HG02981 (cell line): ENCODE measurements around the gene COL5A1.

ENCODE experiments used
- ATAC-seq: cut with Tn5 transposase; IDR thresholded peaks from one replicate; pipeline ENCODE4 v1.9.1; 2021; ENCODE audit warnings: mild to moderate bottlenecking, moderate library complexity; ENCODE audit not compliant: unreplicated experiment

COL5A1 gene

DNA sequence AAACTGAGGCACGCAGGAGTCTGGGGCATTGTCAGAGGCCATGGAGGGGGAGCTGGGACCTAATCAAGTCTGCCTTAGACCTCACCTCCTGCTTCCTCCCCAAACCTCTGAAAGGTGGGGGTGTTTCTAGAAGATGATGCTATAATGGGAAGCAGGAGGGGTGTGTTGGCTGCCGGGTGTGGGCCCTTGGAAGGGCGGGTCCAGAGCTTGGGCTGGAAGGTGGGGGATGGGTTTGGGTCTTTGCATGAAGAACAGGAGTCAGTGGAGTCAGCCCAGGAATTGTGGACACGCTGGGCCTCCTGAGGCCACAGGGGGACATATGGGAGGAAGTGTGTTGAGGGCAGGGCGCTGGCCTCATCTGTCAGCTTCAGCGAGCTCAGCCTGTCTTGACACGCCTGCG, 138.0 kb downstream of the COL5A1 start:
- ATAC-seq = no peak

DNA sequence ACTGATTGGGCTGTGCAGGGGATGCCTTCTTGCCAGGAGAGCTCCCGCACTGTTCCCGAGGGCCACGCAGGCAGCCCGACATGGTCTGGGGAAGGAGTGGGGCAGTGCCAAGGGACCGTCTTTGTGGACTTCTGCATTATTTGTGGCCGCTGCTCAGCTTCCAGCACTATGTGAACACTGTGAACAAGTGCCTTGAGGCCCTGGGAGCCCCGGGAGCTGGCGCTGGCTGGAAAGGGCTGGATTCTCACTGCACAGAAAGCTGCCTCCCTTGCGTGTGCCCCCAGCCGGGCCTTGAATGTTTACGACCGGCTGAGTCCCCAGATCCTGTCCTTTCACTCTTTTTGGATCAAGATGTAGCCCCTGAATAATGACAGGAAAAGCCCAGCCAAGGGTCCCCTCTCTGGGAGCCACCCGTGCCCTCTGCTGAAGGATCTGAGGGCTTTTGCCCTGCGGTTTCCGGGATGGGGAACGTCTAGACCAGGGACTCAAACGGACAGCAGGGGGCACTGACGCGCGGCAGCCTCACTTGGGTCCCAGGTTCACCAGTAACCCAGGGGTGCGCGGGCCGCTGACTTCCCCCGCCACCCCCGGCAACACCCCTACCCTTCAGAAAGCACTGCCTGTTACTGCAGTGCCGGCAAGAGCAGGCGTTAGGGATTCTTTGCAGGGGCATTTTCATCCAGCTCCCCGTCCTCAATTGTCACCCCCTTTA, 140.1 kb downstream of the COL5A1 start:
- ATAC-seq = no peak

DNA sequence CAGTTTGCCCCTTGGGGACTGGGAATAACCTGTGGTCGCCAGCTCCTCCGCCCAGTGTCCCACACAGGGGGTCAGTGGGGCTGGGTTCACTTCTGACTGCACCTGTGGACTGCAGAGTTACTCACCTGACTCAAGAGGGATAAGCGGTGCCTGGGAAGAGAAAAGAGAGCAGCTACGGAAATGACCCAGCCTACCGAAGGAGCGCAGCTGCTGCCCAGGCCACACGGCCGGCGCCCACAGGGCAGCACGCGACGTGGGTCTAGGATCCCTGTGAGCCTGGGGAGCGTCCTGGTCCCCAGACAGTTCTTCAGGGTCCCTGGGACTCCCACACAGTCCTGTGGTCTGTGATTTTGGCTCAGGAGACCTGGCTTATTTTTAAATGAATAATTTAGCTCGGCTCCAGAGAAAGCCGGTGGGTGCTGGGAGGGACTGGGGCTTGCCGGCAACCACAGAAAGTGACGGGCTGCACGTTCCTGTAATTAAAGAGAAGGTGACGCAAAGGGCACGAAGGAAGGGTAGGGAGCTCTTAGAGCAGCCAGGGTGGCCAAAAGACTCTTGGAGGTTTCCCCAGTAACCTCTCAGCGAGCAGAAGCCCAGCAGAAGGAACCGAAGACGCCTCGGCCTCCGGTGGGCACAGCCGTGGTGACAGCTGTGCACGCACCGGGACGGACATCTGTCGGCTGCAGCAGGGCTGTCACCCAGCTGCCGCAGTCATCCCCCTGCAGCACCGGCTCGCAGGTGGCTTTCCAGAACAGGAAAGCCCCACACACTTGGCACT, 141.5 kb downstream of the COL5A1 start:
- ATAC-seq = no peak

DNA sequence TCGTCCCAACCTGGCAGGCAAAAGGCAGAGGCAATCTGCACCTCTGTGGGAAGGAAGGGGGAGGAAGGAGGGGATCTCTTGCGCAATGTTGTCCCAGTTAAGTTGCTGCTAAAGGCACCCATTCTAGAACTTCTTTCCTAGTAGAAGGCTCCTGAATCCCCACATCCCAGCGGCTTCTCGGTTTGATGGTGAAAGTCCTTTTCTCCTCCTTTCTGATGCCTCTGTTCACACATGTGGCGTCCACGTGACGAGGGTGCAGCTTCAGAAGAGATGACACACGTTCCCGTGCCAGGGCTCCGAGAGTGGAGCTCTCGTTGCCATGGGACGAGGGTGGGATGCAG, 142.1 kb downstream of the COL5A1 start:
- ATAC-seq = no peak

DNA sequence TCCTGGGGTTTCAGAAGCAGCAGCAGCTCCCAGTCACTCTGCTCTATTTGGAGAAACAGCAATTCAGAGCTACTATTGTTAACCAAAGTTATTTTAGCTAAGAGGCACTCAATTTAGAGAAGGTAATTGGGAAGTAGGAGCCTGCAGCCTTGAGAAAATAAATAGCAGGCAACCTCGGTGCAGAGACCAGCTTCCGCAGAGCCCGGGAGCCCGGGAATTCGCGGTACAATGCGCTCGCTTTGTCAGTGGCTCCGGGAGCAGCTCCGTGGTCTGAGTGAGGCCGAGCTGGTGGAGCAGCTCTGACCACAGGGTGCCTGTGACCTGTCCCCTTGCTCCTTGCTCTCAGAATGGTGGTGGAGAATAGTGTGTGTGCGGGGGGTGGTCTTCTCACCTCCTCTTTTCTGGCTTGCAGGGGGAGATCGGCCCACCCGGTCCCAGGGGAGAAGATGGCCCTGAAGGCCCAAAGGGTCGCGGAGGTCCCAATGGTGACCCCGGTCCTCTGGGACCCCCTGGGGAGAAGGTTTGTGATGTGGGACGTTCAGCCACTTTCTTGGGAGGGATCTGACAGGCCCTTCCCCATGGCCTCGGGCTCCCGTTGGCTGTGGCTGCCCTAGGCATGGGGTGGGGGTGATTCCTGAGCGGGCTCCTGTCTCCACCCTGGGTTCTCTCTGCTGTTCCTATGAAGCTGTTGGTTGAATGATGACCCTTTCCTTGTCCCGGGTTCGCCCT, 143.1 kb downstream of the COL5A1 start:
- ATAC-seq = no peak

DNA sequence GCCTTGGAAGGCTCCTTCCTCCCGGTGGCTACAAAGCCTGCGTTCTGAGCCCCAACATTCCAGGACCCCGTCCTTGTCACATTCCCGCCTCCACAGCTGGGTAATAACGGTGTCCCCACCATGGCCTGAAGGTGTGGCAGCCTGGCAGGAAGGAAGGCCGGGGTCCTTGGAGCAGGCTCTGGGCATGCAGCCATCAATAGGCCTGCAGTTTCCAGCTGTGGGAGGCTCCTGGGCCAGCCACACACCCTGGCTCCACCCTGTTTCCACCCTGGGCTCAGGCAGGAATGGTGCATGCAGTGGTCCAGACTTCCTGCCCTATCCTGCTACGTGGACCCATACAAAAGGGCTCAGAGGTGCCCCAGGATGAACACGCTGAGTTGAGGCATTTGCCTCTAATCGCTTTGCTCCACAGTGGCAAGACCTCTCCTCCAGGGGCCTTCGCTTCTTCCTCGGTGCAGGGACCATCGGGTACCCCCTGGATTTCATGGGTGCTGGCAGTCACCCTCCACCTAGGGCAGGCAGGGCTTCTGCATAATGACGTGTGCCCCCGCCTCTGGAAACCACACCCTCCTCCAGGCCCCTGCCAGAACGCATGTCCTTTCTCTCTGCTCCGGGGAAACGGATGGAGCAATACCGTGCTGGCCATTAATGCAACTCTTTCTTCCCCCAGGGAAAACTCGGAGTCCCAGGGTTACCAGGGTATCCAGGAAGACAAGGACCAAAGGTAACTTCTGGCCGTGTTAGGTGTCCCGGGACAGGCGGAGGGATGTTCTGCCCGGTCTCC, 143.9 kb downstream of the COL5A1 start:
- no peak for ATAC-seq

DNA sequence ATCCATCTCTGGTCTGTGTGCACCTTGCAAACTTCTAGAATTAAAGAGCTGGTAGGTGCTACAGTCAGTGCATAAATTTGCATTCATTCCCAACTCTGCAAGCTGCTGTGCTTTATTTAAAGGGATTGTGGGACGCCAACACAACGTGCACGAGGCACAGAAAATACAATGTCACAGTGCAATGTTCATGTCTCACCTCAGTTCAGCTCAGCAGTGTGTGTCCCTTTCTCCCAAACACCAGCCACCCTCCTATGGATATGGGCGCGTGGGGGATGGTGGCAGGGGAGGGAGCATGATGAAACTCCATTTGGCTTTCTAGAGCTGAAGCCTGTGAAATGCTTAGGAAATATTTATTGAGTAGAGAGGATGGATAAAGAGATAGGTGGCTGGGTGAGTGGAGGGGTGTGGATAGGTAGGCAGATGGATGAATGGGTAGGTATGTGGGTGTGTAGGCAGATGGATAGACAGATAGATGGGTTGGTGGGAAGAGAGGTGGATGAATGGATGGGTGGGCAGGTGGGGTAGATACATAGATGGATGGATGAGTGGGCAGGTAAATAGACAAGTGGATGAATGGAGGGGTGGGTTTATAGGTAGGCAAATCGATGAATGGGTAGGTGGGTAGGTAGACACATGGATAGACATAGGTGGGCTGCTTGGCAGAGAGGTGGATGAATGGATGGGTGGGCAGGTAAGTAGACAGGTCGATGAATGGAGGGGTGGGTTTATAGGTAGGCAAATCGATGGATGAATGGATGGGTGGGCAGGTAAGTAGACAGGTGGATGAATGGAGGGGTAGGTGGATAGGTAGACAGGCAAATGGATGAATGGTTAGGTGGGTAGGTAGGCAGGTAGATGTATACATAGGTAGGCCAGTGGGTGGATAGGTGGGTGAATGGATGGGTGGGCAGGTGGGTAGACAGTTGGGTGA, 146.3 kb downstream of the COL5A1 start:
- ATAC-seq = no peak

DNA sequence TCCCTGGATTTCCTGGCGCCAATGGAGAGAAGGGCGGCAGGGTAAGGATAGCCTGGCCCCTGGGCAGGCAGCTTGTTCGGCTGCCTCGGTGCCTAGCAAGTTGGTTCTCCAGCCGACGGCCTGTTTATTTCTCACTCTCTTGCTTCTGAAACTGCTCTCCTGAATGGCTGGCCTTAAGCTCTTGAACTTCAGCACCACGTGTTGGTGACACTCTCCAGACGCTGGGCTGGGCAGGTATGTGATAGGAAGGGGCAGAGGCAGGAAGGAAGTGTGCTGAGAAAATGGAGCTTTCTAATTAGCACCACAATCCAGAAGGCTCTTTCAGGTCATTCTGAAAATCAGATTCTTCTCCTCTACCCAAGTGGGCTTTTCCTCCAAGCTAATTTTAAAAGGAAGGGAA, 147.6 kb downstream of the COL5A1 start:
- no peak for ATAC-seq

DNA sequence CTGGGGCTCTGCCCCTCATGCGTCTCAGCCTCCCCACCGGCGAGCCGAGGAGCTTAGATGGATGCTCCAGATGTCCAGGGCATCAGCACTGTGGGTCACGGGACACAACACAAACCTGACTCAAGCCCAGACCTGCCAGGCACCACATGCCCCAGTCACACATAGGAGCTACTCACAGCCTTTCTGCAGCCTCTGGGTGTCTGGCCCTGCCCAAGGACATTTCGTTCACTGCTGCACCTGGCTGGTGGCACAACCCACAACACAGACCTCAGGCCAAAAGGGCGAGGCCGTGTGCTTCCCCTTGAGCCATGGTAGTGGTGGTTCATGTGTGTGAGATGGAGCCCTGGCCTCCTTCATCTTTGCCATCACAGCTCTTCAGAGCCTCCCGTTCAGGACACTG, 149.4 kb downstream of the COL5A1 start:
- no peak for ATAC-seq

DNA sequence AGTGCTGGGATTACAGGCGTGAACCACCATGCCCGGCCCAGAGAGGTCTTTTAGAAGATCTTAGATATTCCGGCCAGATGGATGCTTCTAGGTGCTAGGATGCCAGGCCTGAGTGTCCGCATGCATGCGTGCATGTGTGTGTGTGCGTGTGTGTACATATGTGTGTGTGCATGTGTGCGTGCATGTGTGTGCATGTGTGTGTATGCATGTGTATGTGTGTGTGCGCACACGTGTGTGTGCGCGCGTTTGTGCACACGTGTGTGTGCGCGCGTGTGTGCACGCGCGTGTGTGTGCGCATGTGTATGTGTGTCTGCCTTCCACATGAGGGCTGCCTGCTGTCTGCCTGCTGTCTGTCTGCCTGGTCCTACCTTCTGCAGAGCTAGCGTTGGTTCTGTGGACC, 151.0 kb downstream of the COL5A1 start:
- no peak for ATAC-seq

DNA sequence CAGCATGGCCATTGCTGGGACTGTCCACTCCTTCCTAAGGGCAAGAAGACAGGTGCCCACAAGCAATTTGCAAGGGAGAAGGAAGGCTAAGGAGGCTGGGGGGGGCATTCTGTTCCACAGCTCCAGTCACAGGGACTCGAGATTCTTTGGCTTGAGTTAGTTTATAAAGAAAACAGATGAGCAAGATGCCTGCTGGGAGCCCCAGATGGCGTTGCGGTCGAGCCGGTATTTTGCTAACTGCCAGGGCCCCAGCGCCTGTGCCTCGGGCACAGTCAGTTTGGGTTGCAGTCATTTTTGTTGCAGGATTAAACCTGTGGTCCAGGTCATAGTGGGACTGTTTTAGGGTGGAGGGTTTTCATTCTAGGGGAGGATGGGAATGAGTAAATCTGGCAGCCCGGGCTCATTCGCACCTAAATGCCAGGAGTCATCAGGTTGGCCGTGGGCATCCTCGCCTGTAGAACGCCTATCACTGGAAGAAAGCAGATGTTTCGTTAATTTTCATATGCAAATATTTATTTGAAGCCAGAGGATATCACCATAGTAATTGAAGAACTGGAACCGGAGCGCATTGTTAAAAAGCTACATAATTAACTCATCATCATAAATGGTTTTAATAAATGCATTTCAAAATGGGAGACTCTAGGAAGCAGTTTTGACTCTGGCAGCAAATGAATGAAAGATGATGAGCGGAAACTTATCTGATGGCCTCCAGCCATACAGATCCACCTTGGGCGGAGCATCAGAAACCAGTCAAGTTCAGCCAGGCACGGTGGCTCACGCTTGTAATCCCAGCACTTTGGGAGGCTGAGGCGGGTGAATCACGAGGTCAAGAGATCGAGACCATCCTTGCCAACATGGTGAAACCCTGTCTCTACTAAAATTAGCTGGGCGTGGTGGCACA, 151.9 kb downstream of the COL5A1 start:
- no peak for ATAC-seq

DNA sequence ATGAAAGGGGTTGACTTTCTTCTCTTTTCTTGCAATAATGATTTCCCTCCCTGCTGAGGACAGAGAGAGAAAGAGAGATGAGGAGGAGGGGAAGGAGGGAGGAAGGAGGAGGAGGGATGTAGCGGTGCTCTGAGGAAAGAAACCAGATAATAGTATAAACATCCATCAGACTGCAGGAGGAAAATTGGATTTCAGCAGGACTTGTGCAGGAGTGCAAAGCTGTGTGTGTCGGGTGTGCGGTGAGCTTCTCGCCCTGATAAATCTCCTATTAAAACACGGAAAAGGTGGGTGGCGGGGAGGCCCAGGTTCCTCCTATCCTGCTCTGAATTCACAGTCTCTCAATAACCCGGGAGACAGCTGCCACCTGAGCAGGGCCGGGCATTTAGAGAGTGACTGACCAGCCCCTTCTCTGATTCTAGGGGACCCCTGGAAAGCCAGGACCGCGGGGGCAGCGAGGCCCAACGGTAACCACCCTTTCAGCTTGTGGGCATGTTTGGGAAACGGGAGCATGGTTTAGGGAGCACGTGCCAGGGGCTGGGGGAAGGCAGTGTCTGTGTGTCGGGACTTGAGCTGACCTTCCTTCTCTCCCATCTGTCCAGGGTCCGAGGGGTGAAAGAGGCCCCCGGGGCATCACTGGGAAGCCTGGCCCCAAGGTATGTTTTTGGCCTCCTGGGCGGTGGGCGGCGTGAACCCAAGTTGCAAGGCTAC, 153.2 kb downstream of the COL5A1 start:
- ATAC-seq = no peak

DNA sequence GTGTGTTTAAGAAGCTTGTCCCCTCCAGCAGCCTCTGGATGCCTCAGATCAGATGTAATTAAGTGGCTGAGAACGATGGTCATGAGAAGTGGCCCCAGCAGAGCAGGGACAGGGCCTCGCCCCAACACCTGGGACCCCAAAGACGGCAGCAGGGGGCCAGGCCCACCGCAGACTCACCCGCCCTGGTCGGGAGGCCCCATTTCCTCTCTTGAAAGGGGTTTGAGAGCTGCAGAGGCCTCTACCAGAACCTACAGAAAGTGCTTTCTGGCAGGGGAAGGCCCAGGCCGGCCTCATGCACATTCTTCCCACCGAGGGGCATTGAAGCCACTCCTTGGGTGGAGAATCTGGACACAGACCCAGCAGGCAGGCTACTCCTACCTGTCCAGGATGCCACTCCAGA, 153.8 kb downstream of the COL5A1 start:
- no peak for ATAC-seq

DNA sequence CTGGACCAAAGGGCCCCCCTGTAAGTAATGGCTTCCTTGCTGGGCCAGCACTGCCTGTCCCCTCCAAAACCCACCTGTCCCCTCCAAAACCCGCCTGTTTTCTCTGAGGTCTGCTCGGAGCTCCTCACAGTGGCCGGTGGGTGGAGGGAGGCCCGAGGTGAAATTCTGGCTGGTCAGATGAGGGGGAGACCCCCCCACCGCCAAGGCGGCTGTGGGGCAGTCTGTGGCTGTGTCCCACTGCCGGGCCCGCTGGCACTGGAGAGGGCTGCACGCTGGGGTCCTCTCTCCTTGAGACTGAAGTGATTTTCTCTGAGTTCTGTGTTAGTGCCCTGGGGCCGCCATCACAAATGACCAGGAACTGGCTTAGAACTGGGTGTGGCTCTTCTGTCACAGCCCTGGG, 155.3 kb downstream of the COL5A1 start:
- no peak for ATAC-seq

DNA sequence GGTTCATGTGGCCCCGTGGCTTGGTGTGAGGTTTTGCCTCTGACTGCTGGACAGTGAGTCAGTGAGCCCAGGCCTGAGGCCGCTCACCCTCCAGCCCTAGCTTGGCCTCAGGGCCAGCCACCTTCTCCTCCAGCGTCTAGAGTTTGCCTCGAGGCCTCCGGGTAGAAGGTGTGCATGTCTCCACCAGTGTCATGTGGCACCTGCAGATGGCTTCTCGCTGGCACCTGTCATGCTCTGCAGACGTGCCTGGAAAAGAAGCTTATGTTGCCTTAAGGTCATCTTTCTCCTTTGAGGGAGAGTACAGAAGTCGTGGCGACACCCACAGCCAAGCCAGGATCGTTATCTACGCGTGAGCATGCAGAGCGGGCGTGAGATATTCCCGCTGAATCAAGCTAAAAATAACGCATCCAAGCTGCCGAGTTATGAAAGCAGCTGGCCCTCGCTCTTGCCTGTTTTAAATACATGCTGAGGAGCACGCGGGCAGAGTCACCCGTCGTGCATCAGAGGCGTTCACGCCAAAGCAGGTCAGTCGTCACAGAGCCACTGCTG, 159.3 kb downstream of the COL5A1 start:
- no peak for ATAC-seq

DNA sequence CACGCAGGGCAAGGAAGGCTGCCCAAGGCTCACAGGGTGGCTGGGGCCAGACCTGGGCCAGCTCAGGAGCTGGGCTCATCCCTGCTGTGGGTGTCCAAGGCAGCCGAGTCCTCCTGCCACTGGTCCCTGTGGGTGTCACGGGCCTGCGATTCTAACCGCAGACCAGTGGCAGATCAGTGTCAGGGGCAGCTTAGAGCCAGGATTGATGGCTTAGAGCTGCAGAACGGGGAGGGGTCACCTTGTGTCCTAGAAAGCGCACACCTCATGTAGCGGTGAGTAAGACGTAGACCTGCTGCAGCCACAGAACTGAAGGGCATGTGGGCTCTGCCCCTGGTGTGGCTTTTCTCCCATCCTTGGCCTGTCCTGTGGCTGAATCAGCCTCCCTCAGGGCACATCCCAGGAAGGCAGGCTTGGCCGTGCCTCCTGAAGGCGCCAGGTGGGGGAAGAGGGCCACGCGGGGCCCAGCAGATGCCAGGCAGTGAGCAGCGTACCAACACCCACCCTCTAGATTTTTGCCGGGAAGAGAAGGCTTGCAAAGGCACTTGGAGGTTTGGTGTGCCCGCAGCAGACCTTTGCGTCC, 160.7 kb downstream of the COL5A1 start:
- ATAC-seq = no peak

DNA sequence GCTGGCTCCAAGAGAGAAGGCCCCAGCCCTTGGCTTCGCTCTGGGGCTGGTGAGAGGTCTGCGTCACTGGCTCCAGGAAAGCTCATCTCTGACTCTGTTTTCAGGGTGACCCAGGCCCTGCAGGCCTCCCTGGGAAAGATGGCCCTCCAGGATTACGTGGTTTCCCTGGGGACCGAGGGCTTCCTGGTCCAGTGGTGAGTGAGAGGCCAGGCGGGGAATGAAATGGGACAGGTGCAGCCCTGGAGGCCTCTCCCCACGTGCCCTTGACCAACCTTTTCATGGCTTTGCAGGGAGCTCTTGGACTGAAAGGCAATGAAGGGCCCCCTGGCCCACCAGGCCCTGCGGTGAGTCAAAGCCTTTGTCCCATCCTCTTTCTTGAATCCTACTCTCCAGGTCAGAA, 163.3 kb downstream of the COL5A1 start:
- no peak for ATAC-seq
